ENCODE results near the gene ERVH48-1.

ERVH48-1 gene

DNA sequence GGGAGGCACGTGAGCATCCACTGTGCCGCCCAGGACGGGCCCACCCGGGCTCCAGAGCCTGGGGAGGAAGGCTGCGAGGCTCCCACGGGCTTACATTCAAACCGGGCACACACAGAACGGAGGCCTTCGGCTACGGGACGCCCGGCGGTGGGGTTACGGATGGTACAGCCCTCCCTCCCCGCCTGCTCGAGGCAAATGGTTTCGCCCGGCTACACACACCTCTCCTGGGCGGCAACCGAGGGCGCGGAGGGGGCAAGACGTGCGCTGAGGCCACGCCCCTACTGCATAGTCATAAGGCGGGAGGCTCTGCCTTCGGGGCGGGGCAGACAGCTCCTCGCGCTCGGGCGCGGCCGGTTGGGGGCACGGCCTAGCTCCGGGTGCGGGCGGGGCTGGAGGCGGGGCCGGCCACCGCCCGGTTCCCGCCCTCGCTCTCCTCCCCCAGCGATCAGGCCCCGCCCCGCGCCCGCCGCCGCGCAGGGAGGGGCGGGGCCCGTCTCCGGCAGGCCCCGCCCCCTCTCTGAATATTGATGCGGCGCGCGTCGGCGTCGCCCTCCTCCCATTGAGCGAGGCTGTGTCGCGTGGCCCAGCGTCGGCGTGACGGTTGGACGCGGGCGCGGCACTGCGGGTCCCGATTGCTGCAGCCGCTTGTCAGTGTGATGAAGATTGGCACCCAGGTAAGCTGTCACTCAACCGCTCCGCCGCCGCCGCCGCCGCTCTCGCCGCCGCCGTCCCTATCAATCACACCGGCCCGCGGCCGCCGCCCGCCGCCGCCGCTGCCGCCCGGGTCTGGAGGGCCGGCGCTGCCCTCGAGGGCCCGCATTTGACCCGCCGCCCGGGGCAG, 48.8 kb upstream of the ERVH48-1 start, which contains the start of gene PKNOX1 (continued):
- TF ChIP-seq, protein P1, sequence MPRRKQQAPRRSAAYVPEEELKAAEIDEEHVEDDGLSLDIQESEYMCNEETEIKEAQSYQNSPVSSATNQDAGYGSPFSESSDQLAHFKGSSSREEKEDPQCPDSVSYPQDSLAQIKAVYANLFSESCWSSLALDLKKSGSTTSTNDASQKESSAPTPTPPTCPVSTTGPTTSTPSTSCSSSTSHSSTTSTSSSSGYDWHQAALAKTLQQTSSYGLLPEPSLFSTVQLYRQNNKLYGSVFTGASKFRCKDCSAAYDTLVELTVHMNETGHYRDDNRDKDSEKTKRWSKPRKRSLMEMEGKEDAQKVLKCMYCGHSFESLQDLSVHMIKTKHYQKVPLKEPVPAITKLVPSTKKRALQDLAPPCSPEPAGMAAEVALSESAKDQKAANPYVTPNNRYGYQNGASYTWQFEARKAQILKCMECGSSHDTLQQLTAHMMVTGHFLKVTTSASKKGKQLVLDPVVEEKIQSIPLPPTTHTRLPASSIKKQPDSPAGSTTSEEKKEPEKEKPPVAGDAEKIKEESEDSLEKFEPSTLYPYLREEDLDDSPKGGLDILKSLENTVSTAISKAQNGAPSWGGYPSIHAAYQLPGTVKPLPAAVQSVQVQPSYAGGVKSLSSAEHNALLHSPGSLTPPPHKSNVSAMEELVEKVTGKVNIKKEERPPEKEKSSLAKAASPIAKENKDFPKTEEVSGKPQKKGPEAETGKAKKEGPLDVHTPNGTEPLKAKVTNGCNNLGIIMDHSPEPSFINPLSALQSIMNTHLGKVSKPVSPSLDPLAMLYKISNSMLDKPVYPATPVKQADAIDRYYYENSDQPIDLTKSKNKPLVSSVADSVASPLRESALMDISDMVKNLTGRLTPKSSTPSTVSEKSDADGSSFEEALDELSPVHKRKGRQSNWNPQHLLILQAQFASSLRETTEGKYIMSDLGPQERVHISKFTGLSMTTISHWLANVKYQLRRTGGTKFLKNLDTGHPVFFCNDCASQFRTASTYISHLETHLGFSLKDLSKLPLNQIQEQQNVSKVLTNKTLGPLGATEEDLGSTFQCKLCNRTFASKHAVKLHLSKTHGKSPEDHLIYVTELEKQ (tag by site-specific recombination; IDR thresholded peaks at IDR 0.05; ENCODE audit: borderline replicate concordance) = peak; percentile 100
- TF ChIP-seq, protein P2, sequence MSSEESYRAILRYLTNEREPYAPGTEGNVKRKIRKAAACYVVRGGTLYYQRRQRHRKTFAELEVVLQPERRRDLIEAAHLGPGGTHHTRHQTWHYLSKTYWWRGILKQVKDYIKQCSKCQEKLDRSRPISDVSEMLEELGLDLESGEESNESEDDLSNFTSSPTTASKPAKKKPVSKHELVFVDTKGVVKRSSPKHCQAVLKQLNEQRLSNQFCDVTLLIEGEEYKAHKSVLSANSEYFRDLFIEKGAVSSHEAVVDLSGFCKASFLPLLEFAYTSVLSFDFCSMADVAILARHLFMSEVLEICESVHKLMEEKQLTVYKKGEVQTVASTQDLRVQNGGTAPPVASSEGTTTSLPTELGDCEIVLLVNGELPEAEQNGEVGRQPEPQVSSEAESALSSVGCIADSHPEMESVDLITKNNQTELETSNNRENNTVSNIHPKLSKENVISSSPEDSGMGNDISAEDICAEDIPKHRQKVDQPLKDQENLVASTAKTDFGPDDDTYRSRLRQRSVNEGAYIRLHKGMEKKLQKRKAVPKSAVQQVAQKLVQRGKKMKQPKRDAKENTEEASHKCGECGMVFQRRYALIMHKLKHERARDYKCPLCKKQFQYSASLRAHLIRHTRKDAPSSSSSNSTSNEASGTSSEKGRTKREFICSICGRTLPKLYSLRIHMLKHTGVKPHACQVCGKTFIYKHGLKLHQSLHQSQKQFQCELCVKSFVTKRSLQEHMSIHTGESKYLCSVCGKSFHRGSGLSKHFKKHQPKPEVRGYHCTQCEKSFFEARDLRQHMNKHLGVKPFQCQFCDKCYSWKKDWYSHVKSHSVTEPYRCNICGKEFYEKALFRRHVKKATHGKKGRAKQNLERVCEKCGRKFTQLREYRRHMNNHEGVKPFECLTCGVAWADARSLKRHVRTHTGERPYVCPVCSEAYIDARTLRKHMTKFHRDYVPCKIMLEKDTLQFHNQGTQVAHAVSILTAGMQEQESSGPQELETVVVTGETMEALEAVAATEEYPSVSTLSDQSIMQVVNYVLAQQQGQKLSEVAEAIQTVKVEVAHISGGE (tag by site-specific recombination; conservative IDR thresholded peaks at IDR 0.05; ENCODE audit: low read depth) = no peak
- TF ChIP-seq ZNF426 (tag by site-specific recombination; IDR thresholded peaks at IDR 0.05) (no peak), ZNF558 (tag by site-specific recombination; IDR thresholded peaks at IDR 0.05) (no peak), ZBTB17 (tag by site-specific recombination; IDR thresholded peaks at IDR 0.05) (peak; percentile 73), ZNF837 (tag by site-specific recombination; IDR thresholded peaks at IDR 0.05) (no peak), ZNF416 (tag by site-specific recombination; IDR thresholded peaks at IDR 0.05) (no peak), ZBTB1 (tag by site-specific recombination; IDR thresholded peaks at IDR 0.05) (no peak), ZNF202 (tag by site-specific recombination; IDR thresholded peaks at IDR 0.05; ENCODE audit: borderline replicate concordance) (no peak), ZNF48 (tag by site-specific recombination; IDR thresholded peaks at IDR 0.05) (no peak), ZNF175 (tag by site-specific recombination; IDR thresholded peaks at IDR 0.05) (no peak), WT1 (tag by site-specific recombination; IDR thresholded peaks at IDR 0.05) (peak; percentile 82), ZNF555 (tag by site-specific recombination; conservative IDR thresholded peaks at IDR 0.05) (no peak), ZBTB48 (tag by site-specific recombination; IDR thresholded peaks at IDR 0.05) (no peak), ZNF624 (tag by site-specific recombination; IDR thresholded peaks at IDR 0.05) (no peak), ZNF221 (tag by site-specific recombination; IDR thresholded peaks at IDR 0.05; ENCODE audit: borderline replicate concordance) (no peak), EGR2 (tag by site-specific recombination; IDR thresholded peaks at IDR 0.05; ENCODE audit: low read depth) (0 out of 2 replicates have a peak, but pooled peaks have one; percentile 4)
- TF ChIP-seq, protein P3, sequence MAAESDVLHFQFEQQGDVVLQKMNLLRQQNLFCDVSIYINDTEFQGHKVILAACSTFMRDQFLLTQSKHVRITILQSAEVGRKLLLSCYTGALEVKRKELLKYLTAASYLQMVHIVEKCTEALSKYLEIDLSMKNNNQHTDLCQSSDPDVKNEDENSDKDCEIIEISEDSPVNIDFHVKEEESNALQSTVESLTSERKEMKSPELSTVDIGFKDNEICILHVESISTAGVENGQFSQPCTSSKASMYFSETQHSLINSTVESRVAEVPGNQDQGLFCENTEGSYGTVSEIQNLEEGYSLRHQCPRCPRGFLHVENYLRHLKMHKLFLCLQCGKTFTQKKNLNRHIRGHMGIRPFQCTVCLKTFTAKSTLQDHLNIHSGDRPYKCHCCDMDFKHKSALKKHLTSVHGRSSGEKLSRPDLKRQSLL (tag by site-specific recombination; IDR thresholded peaks at IDR 0.05) = peak; percentile 71; the same call in 1 of the 2 replicates
- TF ChIP-seq, protein P4, sequence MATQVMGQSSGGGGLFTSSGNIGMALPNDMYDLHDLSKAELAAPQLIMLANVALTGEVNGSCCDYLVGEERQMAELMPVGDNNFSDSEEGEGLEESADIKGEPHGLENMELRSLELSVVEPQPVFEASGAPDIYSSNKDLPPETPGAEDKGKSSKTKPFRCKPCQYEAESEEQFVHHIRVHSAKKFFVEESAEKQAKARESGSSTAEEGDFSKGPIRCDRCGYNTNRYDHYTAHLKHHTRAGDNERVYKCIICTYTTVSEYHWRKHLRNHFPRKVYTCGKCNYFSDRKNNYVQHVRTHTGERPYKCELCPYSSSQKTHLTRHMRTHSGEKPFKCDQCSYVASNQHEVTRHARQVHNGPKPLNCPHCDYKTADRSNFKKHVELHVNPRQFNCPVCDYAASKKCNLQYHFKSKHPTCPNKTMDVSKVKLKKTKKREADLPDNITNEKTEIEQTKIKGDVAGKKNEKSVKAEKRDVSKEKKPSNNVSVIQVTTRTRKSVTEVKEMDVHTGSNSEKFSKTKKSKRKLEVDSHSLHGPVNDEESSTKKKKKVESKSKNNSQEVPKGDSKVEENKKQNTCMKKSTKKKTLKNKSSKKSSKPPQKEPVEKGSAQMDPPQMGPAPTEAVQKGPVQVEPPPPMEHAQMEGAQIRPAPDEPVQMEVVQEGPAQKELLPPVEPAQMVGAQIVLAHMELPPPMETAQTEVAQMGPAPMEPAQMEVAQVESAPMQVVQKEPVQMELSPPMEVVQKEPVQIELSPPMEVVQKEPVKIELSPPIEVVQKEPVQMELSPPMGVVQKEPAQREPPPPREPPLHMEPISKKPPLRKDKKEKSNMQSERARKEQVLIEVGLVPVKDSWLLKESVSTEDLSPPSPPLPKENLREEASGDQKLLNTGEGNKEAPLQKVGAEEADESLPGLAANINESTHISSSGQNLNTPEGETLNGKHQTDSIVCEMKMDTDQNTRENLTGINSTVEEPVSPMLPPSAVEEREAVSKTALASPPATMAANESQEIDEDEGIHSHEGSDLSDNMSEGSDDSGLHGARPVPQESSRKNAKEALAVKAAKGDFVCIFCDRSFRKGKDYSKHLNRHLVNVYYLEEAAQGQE (tag by site-specific recombination; IDR thresholded peaks at IDR 0.05) = 0 out of 2 replicates have a peak, but pooled peaks have one; percentile 1
- TF ChIP-seq, protein P5, sequence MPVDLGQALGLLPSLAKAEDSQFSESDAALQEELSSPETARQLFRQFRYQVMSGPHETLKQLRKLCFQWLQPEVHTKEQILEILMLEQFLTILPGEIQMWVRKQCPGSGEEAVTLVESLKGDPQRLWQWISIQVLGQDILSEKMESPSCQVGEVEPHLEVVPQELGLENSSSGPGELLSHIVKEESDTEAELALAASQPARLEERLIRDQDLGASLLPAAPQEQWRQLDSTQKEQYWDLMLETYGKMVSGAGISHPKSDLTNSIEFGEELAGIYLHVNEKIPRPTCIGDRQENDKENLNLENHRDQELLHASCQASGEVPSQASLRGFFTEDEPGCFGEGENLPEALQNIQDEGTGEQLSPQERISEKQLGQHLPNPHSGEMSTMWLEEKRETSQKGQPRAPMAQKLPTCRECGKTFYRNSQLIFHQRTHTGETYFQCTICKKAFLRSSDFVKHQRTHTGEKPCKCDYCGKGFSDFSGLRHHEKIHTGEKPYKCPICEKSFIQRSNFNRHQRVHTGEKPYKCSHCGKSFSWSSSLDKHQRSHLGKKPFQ (tag by site-specific recombination; IDR thresholded peaks at IDR 0.05) = peak; percentile 18; the same call in 1 of the 2 replicates
- TF ChIP-seq, protein P6, sequence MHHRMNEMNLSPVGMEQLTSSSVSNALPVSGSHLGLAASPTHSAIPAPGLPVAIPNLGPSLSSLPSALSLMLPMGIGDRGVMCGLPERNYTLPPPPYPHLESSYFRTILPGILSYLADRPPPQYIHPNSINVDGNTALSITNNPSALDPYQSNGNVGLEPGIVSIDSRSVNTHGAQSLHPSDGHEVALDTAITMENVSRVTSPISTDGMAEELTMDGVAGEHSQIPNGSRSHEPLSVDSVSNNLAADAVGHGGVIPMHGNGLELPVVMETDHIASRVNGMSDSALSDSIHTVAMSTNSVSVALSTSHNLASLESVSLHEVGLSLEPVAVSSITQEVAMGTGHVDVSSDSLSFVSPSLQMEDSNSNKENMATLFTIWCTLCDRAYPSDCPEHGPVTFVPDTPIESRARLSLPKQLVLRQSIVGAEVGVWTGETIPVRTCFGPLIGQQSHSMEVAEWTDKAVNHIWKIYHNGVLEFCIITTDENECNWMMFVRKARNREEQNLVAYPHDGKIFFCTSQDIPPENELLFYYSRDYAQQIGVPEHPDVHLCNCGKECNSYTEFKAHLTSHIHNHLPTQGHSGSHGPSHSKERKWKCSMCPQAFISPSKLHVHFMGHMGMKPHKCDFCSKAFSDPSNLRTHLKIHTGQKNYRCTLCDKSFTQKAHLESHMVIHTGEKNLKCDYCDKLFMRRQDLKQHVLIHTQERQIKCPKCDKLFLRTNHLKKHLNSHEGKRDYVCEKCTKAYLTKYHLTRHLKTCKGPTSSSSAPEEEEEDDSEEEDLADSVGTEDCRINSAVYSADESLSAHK (tag by site-specific recombination; IDR thresholded peaks at IDR 0.05) = peak; percentile 33; the same call in 1 of the 2 replicates

Data from HEK293 (cell line).